DMS53 (cell line): ENCODE results near the gene USP13.
"Not testable (repeated sequence)": the region's sequence is repeated elsewhere in the genome, so short reads cannot be mapped to it uniquely, and the experiment has no call there.

Source experiments
- DNase-seq: peaks from one replicate; lab custom pipeline; 2025; lab: John Stamatoyannopoulos, UW

USP13 gene

GRCh38 chr3:179734497-179735281 is 81.8 kb downstream of the USP13 start:
- peak; percentile 24 for DNase-seq

DNA sequence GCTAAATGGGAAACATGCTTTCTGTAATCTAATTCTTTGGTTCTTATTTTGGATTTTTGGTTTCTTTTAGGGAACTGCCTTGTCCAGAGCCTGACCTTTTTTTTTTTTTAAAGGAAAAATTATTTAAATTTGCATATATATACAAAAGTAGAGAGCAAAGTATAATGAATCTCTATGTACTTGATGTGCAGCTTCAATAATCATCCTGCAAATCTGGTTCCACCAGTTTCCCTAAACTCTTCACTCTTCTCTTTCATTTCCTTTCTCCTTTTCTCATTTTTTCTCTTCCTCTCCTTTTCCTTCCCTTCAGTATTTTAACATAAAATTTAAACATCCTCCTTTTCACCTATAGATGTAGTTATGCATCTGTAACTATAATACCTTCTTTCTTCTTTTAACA is 82.5 kb downstream of the USP13 start:
- peak; percentile 49 for DNase-seq

DNA sequence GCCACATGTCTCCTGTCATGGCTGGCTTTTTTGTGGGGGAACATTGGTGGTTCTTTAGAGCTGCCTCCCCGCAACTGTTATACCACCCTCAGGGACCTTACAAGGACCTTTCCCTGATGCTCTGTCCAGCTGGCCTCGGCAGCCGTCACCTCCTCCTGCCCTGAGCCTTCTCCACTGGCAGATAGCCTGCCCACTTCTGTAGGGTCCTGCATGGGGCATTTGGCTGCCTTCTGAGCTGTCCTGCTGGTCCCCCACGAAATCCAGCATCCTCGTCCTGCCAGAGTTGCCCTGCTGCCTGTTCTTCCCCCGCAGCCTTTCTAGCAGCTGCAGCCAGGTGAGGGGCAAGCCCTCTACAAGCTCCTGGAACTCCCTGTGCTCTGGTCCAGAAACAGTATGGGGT is 86.2 kb downstream of the USP13 start:
- DNase-seq = no peak

DNA sequence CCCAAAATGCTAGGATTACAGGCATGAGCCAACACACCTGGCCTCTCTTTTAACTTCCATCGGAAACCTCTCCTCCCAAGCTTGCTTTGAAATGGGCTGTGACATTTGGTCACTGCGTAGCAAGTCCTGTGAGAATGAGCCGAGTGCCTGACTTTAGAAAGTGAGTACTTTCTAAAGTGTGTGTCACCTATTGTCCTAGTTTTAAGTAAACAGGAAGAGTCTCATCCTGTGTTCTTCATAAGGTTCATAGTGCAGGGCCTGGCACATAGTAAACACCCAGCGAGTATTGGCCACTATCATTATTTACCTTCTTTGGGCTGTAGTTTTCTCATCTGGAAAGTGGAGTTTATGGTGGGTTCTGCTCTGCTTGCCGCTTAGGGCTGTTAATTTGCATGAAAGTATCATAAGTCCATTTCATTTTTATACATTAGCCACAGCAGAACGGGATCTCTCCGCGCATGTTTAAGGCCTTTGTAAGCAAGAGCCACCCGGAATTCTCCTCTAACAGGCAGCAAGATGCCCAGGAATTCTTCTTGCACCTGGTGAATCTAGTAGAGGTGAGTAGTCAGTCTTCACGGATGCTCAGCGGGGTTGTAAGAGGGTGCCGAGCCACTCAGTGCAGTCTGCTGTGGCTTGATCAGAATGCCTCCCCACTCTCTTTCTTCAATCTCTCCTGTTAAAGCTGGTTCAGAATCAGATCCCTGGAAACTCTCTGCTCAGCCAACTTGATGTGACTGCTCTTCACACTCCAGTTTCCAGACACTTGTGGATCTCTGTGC is 87.2 kb downstream of the USP13 start:
- peak; percentile 82 for DNase-seq

GRCh38 chr3:179743913-179744312 is 91.1 kb downstream of the USP13 start:
- DNase-seq = no peak

- no peak for DNase-seq
Observed at GRCh38 chr3:179744667-179745066, 91.8 kb downstream of the USP13 start.

GRCh38 chr3:179745079-179745478 is 92.2 kb downstream of the USP13 start:
- DNase-seq = no peak

DNA sequence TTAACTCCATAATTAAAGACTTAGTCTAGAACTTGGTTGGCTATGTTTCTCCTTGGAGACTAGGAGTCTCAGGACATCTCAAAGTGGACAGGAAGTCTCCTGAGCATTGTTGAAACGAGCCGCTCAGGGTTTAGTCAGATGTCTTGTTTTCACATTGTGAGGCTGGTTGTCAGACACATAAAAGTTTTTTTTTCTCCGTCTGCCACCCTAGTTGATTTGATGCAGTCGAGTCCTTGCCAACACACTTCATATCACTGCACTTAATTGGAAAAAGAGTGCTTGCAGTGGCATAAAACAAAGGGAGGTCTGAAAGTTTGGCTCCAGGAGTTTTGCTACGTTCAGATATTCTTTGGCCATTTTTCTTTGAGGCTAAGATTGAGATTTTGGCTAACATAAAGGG is 92.9 kb downstream of the USP13 start:
- no peak for DNase-seq

GRCh38 chr3:179750720-179751328 is 98.0 kb downstream of the USP13 start:
- DNase-seq = peak; percentile 42

DNA sequence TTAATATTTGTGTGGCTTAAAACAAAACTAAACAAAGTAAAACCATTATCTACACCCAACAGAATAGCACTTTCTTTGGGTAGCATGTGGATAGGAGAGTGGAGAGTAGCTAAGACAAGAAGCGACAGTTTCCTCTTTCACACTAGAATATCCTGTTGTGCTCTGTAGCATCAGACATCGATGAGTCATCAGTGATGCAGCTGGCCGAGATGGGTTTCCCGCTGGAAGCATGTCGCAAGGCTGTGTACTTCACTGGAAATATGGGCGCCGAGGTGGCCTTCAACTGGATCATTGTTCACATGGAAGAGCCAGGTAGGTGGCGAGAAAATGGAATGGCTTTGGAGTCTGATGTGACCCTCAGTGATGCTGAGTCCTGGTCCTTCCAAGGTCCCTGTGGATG is 108.1 kb downstream of the USP13 start:
- peak; percentile 88 for DNase-seq

GRCh38 chr3:179765396-179765795 is 112.6 kb downstream of the USP13 start:
- no peak for DNase-seq

DNA sequence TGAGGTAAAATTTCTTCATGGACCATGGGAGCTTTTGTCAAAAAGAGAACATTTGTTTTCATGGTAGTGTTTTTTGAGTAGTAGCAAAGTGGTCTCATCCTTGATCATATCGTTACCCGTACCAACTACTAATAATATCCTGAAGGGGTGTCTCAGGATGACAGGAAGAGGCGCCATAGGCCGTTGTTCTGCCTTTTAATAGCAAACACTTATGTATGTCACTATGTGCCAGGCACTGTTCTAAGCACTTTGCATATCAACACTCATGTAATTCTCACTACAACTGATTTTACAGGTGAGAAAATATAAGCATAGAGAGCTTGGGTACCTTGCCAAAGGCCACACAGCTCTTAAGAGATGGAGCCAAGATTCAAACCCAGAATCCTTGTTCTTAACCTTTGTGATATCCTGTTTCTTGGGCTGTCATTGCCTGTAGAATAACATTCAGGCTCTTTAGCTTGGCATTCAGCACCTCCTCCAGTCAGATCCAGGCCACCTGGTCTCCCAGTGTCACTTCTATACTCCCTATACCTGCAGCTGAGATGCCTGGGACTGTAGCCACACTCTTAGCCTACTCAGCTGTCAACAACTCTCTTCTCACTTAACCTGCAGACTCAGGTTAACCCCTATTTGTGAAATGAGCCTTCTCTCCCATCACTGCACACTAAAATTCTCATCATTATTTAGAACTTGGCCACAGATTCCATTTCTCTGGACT is 113.7 kb downstream of the USP13 start:
- no peak for DNase-seq

DNA sequence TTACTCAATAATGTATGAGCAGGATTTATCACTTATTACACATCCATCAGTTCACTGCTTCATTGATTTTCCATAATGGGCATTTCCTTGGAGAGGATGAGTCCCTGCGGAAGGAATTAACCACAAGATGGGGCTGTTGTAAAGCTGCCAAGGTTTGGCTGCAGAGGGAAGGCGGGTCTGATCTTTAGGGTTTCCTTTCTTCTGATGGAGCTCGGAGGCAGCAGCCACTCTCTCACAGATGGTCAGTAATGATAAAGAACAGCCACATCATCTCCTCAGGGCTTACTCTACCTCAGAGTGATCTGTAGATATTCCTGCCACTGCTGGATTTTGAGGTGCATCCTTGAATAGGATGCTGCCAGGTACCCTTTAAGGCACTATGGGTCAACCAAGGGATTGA is 115.2 kb downstream of the USP13 start:
- peak; percentile 35 for DNase-seq

DNA sequence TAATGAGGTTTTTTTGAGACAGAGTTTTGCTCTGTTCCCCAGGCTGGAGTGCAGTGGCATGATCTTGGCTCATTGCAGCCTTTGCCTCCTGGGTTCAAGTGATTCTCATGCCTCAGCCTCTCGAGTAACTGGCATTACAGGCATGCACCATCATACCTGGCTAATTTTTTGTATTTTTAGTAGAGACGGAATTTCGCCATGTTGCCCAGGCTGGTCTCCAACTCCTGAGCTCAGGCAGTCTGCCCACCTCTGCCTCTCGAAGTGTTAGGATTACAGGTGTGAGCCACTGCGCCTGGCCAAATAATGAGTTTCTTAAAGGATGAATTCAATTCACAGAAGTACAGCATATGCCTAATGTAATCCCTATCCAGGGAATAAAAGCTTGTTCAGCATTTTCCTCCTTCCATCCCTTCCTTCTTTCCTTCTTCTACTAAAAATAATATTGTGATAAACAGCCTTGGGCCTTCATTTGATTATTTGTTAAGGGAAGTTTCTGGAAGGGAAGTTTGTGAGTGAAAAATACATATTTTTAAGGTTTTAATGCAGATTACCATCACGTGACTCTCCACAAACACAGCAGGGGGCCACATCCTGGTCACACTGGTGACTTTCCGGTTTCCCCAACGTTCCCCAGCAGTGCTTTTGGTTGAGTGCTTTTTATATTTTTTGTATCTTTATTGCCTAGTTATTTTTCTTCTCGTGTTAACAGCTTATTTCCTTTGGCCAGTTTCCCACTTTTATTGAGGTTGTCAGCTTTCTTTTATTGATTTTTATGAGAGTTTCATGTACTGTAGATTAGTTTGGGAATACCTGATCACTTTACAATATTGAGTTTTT is 116.8 kb downstream of the USP13 start:
- DNase-seq = no peak

DNA sequence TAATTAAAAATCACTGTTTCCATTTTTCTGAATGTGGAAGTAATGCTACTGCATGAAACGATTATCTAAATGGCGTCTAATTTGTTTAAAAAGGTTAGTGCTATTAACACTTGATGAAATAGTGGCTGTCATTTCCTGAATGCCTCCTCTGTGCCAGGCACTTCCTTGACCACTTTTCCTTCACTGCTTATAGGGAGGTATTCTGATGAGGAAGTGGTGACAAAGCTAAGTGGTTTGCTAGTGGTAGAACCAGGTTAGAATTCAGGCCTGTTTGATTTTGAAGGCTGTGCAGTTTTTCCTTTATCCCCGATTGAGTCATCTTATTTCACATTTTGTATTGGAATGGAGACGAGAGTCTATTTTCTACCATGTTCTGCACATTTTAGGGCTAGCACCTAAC is 119.0 kb downstream of the USP13 start:
- no peak for DNase-seq

DNA sequence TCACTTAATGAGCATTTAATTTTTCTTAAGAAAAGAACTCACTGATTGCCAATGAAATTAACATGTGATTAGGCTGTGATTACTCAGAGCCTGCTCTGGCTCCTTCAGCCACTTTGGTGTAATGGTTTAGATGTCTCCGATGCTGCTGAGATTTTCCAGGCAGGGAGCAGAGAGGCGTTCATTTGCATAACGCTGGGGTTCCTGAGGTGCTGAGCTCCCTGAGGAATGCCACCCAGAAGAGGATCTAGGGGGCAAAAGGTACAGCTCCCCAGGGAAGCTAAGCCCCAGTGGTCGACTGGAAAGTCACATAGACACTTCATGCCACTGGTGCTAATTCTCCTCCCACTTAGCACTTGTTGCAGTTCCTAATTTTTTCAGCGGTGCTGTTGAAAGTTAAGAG is 119.5 kb downstream of the USP13 start:
- DNase-seq = no peak

GRCh38 chr3:179775416-179776122 is 122.7 kb downstream of the USP13 start:
- no peak for DNase-seq

DNA sequence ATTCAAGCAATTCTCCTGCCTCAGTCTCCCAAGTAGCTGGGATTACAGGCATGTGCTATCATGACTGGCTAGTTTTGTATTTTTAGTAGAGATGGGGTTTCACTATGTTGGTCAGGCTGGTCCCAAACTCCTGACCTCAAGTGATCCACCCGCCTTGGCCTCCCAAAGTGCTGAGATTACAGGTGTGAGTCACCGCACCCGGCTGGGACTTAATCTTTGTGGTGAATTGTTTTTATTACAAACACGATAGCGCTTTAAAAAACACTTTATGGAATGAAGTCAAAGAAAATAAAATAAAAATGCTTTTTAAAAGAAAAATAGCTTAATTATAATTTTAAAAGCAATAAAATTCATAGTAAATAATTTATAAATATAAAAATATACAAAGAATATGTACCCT is 130.0 kb downstream of the USP13 start:
- DNase-seq = not testable (repeated sequence)

DNA sequence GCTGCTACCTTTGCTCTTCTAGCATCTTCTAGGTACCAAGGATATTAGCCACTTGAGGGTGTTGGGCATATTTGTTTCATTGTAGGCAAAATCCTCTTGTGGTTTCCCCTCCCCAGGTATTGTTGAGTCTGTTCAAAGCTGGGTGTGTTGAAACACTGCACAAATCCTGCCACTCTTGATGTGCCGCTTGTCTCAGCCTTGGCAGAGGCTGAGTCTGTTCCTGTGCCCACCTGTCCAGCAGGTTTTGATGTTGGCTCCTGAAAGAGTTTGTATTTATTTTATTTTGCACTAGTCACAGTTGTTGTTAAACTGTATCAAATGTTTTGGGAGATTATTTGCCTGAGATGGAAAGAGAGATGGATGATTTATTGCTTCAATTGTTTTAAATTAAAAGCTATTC is 136.2 kb downstream of the USP13 start:
- no peak for DNase-seq

DNA sequence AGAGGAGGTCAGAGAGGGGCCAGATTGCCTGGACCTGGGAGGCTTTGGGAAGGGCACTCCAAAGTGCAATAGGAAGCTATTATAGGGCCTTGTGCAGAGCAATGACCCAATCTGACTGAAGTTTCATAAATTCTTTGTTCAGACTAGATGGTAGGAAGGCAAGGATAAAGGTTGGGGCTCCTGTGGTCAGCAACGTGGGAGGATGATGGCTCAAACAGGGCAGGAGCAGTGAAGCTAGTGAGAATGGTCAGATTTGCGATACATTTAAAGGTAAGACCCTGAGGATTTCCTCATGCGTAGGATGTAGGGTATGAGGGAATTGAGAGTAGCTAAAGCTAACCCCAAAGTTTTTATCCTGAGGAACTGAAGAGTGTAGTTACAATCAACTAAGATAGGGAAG is 139.0 kb downstream of the USP13 start:
- DNase-seq = no peak

- no peak for DNase-seq
Observed at GRCh38 chr3:179794355-179794754, 141.5 kb downstream of the USP13 start.
